ENCODE data around the gene CCDC194.
A peak's percentile ranks its signal among the peaks of the same experiment; 100 is the strongest.

CCDC194 gene, protein sequence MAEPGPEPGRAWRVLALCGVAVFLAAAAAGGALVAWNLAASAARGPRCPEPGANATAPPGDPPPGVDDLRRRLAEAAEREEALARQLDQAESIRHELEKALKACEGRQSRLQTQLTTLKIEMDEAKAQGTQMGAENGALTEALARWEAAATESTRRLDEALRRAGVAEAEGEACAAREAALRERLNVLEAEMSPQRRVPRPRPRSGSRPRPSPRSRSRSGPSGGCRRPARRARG

DNA sequence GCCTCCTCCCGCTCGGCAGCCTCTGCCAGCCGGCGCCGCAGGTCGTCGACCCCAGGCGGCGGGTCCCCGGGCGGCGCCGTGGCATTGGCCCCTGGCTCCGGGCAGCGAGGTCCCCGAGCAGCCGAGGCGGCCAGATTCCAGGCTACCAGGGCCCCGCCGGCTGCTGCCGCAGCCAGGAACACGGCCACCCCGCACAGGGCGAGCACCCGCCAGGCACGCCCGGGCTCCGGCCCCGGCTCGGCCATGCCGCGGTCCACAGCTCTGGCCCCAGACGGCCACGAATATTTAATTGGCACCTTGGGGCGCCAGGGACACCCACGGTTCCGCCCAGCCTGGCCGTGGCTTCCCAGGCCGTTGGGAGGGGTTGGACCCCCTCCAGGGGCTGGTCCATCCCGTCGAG lies at the start of gene CCDC194:
Gene CCDC194 (minus strand): TSS at position 283 of the 400 bp plus-strand sequence. CDS start 38 bp downstream, at position 245.
- POLR2A ChIA-PET: interaction anchor here (0.6 kb wide), 1 partner anchor 40 kb away, joined by 5 read pairs; no protein-coding TSS in a partner anchor
- Histone ChIP-seq H3K27ac (ENCODE audit: extremely low read depth, low read depth, low read length) (no peak within 1 kb of the TSS), H3K36me3 (ENCODE audit: control insufficient read depth in 2 of 2, insufficient read depth in 1 of 2, low read length in 2 of 2) (no peaks in the 10 kb centered on the region), H3K4me1 (ENCODE audit: control insufficient read depth, insufficient read depth, low read length) (peaks cover 3% of the 10 kb centered on the region; the same call in 1 of the 2 replicates), H3K9me3 (ENCODE audit: control insufficient read depth, insufficient read depth, low read depth, low read length) (no peaks in the 10 kb centered on the region), H3K4me3 (ENCODE audit: low read depth, low read length) (no peak within 1 kb of the TSS)
- CTCF ChIA-PET: interaction anchor here (0.6 to 1.6 kb wide), 16 partner anchors 9 to 553 kb away, joined by 3 to 6 read pairs (median 3); partner anchors contain the start of gene NXNL1
- TF ChIP-seq, protein P1, sequence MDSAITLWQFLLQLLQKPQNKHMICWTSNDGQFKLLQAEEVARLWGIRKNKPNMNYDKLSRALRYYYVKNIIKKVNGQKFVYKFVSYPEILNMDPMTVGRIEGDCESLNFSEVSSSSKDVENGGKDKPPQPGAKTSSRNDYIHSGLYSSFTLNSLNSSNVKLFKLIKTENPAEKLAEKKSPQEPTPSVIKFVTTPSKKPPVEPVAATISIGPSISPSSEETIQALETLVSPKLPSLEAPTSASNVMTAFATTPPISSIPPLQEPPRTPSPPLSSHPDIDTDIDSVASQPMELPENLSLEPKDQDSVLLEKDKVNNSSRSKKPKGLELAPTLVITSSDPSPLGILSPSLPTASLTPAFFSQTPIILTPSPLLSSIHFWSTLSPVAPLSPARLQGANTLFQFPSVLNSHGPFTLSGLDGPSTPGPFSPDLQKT (IDR thresholded peaks at IDR 0.05; ENCODE audit: borderline replicate concordance, low read depth, low read length): no peak
- TF ChIP-seq, protein P2, sequence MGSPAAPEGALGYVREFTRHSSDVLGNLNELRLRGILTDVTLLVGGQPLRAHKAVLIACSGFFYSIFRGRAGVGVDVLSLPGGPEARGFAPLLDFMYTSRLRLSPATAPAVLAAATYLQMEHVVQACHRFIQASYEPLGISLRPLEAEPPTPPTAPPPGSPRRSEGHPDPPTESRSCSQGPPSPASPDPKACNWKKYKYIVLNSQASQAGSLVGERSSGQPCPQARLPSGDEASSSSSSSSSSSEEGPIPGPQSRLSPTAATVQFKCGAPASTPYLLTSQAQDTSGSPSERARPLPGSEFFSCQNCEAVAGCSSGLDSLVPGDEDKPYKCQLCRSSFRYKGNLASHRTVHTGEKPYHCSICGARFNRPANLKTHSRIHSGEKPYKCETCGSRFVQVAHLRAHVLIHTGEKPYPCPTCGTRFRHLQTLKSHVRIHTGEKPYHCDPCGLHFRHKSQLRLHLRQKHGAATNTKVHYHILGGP (tag by site-specific recombination; IDR thresholded peaks at IDR 0.05): no peak
- TF ChIP-seq ZNF629 (tag by site-specific recombination; IDR thresholded peaks at IDR 0.05) (no peak), ZNF501 (tag by site-specific recombination; IDR thresholded peaks at IDR 0.05) (no peak), ZNF791 (tag by site-specific recombination; IDR thresholded peaks at IDR 0.05) (no peak)
- TF ChIP-seq, protein P3, sequence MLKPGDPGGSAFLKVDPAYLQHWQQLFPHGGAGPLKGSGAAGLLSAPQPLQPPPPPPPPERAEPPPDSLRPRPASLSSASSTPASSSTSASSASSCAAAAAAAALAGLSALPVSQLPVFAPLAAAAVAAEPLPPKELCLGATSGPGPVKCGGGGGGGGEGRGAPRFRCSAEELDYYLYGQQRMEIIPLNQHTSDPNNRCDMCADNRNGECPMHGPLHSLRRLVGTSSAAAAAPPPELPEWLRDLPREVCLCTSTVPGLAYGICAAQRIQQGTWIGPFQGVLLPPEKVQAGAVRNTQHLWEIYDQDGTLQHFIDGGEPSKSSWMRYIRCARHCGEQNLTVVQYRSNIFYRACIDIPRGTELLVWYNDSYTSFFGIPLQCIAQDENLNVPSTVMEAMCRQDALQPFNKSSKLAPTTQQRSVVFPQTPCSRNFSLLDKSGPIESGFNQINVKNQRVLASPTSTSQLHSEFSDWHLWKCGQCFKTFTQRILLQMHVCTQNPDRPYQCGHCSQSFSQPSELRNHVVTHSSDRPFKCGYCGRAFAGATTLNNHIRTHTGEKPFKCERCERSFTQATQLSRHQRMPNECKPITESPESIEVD (tag by site-specific recombination; IDR thresholded peaks at IDR 0.05): no peak

DNA sequence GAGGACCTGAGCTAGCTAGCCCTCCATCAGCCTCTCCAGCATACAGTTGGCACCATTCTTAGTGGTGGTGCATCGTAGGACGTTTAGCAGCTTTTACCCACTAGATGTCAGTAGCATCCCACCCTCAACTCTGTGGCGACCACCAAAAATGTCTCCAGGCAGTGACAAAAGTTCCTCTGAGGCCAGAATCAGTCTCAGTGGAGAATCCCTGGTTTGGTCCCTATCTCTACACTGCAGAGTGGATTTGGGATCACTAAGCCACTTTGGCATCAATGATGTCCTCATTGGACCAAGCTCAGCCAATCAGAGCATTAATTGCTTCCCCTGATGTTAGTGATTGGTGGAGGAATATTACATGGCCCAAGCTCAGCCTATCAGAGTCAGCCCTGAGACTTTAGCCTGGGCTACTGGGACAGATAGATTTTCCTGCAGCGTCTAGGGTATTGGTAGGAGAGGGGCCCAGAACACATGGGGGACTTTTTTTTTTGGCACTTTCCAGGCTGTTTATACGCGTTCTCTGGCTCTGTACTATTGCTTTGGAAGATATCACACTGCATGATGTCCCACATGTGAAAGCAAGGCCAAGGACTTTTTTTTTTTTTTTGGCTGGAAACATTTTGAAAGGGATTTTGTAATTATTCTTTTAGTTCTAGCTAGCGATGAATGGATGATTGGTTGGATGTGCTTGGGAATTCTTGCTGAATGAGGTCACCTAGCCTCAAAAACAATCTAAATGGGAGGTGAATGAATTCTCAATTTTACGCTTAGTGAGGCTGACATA lies 47.4 kb upstream of the CCDC194 start:
- ChIA-PET POLR2A (interaction anchor here (0.6 to 1.4 kb wide), 6 partner anchors 8 to 418 kb away, joined by 3 to 9 read pairs (median 4); partner anchors contain the start of genes NXNL1 and RPL18A), CTCF (interaction anchor here (0.5 to 4.1 kb wide), 45 partner anchors 8 to 939 kb away, joined by 3 to 53 read pairs (median 5); partner anchors contain the start of genes BST2, MVB12A, PGLS and RPL18A)
- H3K27ac ChIP-seq (ENCODE audit: extremely low read depth, low read depth, low read length): no peak overlapping the region
- no peaks in the 10 kb centered on the region for H3K4me1 ChIP-seq (ENCODE audit: control insufficient read depth, insufficient read depth, low read length)
- H3K9me3 ChIP-seq (ENCODE audit: control insufficient read depth, insufficient read depth, low read depth, low read length): no peaks in the 10 kb centered on the region
- no peak overlapping the region for H3K4me3 ChIP-seq (ENCODE audit: low read depth, low read length)
- peaks cover 0 to under 1% of the 10 kb centered on the region in 2 experiments; a peak in 2 of 3 replicates for H3K36me3 ChIP-seq (ENCODE audit: control insufficient read depth in 2 of 2, insufficient read depth in 1 of 2, low read length in 2 of 2)
- no peak for TF ChIP-seq ZNF571 (tag by site-specific recombination; IDR thresholded peaks at IDR 0.05)
- no peak for TF ChIP-seq ZNF768 (tag by site-specific recombination; IDR thresholded peaks at IDR 0.05)
- TF ChIP-seq, protein P4, sequence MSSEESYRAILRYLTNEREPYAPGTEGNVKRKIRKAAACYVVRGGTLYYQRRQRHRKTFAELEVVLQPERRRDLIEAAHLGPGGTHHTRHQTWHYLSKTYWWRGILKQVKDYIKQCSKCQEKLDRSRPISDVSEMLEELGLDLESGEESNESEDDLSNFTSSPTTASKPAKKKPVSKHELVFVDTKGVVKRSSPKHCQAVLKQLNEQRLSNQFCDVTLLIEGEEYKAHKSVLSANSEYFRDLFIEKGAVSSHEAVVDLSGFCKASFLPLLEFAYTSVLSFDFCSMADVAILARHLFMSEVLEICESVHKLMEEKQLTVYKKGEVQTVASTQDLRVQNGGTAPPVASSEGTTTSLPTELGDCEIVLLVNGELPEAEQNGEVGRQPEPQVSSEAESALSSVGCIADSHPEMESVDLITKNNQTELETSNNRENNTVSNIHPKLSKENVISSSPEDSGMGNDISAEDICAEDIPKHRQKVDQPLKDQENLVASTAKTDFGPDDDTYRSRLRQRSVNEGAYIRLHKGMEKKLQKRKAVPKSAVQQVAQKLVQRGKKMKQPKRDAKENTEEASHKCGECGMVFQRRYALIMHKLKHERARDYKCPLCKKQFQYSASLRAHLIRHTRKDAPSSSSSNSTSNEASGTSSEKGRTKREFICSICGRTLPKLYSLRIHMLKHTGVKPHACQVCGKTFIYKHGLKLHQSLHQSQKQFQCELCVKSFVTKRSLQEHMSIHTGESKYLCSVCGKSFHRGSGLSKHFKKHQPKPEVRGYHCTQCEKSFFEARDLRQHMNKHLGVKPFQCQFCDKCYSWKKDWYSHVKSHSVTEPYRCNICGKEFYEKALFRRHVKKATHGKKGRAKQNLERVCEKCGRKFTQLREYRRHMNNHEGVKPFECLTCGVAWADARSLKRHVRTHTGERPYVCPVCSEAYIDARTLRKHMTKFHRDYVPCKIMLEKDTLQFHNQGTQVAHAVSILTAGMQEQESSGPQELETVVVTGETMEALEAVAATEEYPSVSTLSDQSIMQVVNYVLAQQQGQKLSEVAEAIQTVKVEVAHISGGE (tag by site-specific recombination; conservative IDR thresholded peaks at IDR 0.05; ENCODE audit: low read depth): no peak
- TF ChIP-seq ZIC2 (tag by site-specific recombination; IDR thresholded peaks at IDR 0.05): no peak
- TF ChIP-seq ZNF843 (tag by site-specific recombination; IDR thresholded peaks at IDR 0.05): no peak
- no peak for TF ChIP-seq MZF1 (tag by site-specific recombination; IDR thresholded peaks at IDR 0.05; ENCODE audit: borderline replicate concordance)
- TF ChIP-seq SP2 (tag by site-specific recombination; IDR thresholded peaks at IDR 0.05): peak; percentile 48
- no peak for TF ChIP-seq BCL11B (tag by site-specific recombination; IDR thresholded peaks at IDR 0.05; ENCODE audit: low read depth)
- no peak for TF ChIP-seq ZNF423 (tag by site-specific recombination; IDR thresholded peaks at IDR 0.05)
- TF ChIP-seq, protein P5, sequence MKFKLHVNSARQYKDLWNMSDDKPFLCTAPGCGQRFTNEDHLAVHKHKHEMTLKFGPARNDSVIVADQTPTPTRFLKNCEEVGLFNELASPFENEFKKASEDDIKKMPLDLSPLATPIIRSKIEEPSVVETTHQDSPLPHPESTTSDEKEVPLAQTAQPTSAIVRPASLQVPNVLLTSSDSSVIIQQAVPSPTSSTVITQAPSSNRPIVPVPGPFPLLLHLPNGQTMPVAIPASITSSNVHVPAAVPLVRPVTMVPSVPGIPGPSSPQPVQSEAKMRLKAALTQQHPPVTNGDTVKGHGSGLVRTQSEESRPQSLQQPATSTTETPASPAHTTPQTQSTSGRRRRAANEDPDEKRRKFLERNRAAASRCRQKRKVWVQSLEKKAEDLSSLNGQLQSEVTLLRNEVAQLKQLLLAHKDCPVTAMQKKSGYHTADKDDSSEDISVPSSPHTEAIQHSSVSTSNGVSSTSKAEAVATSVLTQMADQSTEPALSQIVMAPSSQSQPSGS (tag by site-specific recombination; IDR thresholded peaks at IDR 0.05; ENCODE audit: low read depth): no peak
- TF ChIP-seq, protein P6, sequence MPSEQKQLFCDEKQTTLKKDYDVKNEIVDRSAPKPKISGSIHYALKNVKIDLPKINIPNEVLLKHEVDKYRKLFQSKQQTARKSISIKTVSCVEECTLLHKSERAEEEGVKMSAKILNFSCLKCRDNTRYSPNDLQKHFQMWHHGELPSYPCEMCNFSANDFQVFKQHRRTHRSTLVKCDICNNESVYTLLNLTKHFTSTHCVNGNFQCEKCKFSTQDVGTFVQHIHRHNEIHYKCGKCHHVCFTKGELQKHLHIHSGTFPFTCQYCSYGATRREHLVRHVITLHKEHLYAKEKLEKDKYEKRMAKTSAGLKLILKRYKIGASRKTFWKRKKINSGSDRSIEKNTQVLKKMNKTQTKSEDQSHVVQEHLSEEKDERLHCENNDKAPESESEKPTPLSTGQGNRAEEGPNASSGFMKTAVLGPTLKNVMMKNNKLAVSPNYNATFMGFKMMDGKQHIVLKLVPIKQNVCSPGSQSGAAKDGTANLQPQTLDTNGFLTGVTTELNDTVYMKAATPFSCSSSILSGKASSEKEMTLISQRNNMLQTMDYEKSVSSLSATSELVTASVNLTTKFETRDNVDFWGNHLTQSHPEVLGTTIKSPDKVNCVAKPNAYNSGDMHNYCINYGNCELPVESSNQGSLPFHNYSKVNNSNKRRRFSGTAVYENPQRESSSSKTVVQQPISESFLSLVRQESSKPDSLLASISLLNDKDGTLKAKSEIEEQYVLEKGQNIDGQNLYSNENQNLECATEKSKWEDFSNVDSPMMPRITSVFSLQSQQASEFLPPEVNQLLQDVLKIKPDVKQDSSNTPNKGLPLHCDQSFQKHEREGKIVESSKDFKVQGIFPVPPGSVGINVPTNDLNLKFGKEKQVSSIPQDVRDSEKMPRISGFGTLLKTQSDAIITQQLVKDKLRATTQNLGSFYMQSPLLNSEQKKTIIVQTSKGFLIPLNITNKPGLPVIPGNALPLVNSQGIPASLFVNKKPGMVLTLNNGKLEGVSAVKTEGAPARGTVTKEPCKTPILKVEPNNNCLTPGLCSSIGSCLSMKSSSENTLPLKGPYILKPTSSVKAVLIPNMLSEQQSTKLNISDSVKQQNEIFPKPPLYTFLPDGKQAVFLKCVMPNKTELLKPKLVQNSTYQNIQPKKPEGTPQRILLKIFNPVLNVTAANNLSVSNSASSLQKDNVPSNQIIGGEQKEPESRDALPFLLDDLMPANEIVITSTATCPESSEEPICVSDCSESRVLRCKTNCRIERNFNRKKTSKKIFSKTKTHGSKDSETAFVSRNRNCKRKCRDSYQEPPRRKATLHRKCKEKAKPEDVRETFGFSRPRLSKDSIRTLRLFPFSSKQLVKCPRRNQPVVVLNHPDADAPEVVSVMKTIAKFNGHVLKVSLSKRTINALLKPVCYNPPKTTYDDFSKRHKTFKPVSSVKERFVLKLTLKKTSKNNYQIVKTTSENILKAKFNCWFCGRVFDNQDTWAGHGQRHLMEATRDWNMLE (tag by site-specific recombination; conservative IDR thresholded peaks at IDR 0.05; ENCODE audit: low read depth): peak; percentile 31; the same call in 1 of the 2 replicates
